Thyroid gland (tissue), 4 donors: Measurements from ENCODE around the gene CDKN3.

Experiments
- POLR2A ChIP-seq, 2 donors: fragments of 450-650 bp; IDR thresholded peaks; one replicate each; pipeline ENCODE4 v1.6.1; 2017; ENCODE audit warnings: antibody characterized with exemption in 2 of 2, mild to moderate bottlenecking in 2 of 2, moderate library complexity in 1 of 2
- TF ChIP-seq, protein P1 (sequence below), 6 experiments: fragments of 200-600 bp in 3 of 6; fragments of 450-650 bp in 3 of 6; sonication (generic) in 3 of 6; IDR thresholded peaks; one replicate each; pipeline ENCODE4 v1.5.1; 2016 to 2019; ENCODE audit warnings: antibody characterized with exemption in 6 of 6, mild to moderate bottlenecking in 2 of 6, inconsistent platforms in 1 of 6, moderate library complexity in 1 of 6

DNA sequence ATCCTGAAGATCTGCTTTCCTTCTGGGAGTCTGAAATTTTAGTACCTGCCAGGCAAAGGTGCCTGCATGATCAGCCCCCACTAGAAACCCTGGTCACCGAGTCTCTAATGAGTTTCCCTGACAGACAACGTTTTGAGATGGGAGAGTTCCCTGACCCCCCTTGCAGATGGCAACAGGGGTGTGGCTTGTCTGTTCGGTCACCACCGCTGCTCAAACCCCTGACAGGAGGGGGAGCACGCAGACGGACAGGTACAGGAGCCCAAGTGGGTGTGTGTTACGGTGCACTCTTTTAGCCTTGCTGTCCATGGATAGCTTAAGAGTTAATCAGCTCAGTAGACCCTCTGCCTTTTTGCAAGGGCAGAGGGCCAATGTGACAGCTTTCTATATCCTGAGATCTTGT, 19.3 kb upstream of the CDKN3 start:
- no peak for TF ChIP-seq POLR2A (IDR thresholded peaks at IDR 0.05)
- TF ChIP-seq, protein P1, sequence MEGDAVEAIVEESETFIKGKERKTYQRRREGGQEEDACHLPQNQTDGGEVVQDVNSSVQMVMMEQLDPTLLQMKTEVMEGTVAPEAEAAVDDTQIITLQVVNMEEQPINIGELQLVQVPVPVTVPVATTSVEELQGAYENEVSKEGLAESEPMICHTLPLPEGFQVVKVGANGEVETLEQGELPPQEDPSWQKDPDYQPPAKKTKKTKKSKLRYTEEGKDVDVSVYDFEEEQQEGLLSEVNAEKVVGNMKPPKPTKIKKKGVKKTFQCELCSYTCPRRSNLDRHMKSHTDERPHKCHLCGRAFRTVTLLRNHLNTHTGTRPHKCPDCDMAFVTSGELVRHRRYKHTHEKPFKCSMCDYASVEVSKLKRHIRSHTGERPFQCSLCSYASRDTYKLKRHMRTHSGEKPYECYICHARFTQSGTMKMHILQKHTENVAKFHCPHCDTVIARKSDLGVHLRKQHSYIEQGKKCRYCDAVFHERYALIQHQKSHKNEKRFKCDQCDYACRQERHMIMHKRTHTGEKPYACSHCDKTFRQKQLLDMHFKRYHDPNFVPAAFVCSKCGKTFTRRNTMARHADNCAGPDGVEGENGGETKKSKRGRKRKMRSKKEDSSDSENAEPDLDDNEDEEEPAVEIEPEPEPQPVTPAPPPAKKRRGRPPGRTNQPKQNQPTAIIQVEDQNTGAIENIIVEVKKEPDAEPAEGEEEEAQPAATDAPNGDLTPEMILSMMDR (IDR thresholded peaks at IDR 0.05), result no peak
